Measurements from ENCODE around the gene ADAMTS1.

The ADAMTS1 gene

DNA sequence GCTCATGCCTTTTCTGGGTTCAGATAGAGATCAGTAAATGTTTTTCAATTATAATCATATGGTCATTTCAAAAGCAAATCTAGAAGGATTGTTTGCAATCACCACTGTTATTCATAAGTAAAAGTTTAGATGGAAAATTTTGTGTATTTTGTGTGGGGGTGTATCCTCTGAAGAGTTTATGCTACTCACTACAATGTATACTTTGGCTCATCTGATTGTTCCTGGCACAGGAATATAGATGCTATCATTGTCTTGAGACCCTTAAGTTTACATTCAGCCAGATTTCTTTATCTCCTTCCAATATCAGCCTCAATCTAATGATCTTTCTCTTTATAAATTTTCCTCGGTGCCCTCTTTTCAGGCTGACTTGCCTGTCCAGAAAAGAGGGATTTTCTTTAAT is 33.0 kb downstream of the ADAMTS1 start:
- DNase-seq, result no peak

DNA sequence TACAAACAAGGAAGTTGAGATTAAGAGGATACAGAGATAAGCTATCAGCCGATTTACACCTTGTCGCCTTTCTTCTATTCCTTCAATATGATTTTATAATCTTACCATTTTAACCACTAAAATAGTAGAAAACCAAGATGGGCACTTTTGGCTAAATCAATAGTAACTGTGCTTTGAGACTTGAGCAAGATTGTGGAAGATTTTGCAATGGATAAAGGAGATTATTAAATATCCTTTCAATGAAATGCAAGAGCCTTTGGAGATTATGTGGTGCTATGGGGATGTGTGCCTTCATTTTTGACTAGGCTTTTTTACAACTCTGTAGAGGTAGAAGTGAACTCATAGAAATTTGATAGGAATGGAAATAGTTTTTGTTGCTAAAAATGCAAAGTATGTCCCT is 33.7 kb downstream of the ADAMTS1 start:
- DNase-seq, result no peak

DNA sequence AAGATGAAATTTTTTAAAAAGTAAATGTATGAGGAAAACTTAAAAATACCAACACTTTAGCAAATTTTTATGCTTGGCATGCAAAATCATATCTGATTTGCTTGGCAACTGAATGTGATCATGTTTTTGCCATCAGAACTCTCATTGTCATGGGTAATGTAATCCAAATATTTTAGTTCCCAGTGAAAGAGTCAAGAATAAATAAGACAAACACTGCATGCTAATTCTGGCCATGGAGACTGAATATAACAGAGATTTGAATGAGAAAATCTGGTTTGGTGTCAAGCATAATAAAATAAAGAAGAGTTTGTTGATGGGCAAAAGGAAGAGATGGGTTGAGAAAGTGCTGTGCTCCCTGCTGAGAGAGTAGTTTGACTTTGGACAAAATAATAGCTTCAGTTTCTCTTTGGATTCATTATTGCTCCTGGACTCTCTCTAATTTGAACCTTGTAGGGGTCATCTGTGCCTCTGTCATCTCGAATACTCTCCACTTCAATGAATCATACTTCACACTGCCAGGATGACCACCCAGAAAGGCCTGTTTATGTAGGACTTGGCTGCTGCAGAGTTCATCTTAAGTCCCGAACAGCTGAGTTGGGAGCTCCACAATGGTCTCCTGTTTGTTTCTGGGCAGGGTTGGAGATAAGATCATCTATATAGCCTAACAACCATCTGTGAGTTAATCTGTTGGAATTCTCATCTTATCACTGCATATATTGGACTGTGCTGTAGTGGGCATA is 34.4 kb downstream of the ADAMTS1 start:
- no peak for DNase-seq

DNA sequence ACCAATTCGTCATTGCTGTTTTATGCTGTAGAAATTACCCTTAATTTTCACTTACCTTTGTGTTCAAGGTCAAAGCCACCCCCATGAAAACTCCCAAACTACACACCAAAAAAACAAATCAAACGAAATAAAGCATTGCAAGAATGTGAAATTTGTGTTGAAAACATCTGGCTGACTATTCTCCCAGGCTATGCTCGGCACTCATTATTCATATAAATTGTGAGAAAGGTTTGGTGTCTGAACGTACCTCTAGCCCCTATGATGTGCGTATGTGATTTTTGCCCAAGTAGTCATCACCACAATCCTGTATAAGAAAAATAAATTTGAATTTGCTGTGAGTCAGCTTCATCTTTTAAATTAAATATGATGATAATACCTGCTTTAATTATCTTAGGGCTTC is 34.9 kb downstream of the ADAMTS1 start:
- no peak for DNase-seq

DNA sequence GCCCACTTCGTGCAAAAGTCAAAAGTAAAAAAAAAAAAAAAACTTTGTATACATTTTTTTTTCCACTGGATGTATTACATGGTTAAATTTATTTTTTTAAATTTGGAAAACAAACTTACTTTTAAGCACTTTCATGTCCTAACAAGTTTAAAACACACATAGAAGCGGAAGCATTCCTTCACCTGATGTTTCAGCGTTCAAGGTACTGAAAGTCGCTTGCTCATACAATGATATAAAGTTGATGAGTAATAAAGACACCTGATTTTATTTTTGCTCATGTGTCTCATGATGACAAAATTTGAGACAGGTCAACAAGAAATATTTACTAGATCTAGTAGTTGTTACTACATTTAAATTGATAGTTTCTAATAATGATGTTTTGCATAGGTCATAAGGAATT is 35.5 kb downstream of the ADAMTS1 start:
- DNase-seq, result no peak

DNA sequence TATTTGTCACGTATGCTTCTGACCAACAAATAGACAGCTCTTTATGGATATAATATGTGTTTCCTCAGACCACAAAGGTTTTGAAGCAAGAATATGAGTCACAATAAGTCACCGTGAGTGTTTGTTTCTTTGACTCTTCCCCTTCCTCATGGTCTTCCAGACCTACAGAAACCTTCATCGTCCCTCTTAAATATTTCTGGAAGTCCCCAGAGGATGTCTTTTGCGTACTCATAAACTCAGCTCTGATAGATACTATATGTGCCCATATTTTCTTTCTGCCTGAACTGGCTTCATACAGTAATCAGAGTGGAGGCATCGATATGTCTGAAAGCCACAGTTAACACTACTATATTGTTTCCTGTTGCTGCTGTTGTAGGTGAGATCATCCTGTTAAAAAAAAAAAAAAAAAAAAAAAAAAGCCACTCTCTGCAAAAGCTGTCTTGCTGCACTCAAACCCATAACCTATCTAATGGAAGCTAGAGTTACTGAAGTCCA is 38.4 kb downstream of the ADAMTS1 start:
- DNase-seq, result no peak

DNA sequence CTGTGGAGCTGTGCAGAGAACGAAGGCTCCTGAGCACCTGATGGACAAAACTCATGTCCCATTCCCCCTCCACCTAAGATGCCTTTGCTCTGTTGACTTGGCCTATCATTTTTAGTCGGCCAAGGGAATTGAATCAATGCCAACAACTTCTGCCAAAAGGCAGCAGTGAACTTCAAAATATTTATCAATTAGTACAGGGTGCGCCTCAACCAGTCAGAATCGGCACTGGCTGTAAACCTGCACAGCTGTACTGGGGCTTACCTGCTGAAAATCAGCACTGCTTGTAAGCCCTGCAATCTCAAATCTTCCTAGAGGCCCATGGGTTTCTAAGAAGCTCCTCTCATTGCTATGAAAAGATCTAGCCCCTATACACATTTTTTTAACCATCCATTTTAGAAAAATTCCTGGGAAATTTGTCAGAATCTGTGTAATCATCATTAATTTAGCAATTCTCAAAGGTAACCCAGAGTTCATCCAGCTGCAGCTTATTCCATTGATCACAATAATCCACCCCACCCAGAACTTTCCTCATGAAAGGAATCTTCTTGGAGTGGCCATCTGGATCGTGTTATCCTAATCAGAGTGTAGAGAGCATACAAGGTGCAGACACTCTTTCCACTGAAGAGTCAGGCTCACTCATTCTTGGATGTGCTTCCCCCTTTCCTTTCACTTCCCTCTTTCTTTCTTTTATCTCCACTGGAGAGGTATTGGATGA is 40.2 kb downstream of the ADAMTS1 start:
- DNase-seq, result no peak

DNA sequence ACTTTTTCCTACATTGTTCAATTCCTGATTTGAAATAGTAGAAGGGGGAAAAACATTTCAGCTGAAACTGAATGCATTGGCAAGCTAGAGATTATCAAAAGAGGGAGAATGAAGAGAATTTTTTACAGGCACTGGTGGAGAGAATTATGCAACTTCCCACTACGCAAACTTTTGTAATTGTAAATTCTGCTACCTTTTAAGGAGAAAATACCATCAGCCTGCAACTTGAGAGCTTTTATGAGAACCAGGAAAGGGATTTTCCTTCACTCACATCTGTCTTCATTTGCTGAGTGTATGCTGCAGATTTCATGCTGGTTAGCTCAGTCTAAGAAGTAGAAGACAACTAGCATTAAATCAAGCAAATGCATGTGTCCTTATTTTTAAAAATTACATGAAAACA is 43.7 kb downstream of the ADAMTS1 start:
- DNase-seq, result no peak

DNA sequence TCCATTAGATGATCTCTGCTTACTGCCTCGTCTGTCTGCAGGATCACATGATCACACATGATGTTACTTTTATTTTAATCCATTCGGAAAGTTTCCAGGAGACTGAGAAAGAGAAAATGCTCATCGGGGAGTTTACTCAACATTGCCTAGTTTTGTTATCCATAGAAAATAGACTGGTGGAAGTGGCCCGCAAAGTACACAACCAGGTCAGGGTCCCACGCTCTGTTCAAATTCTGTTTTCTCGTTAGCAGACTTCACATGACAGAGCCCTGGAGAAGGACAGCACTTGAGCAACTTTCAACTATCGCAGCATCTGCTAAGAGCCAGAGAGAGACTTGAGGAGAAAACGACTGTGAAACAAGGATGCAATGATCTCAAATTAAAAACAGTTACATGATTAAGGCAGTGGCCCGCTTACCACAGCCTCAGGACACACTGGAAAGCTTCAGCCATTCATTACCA is 44.2 kb downstream of the ADAMTS1 start:
- DNase-seq, result no peak

DNA sequence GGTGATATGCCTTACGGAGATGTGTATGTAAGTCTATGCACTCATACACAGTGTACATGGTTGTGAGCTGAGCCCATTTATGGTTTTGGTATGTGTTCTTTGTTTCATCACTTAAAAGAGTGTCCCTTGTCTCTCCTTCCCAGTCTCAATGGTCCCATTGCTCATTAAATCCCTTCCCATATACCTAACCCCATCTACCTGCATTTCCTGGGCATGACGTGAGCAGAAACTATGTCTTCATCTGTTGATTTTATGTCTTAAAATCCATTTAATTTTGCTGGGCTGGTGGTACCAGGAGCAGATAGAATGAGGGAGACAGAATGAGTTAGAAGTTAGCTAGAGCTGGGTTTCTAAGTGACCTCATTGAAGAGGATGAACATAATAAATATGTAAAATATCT is 44.8 kb downstream of the ADAMTS1 start:
- DNase-seq, result no peak

DNA sequence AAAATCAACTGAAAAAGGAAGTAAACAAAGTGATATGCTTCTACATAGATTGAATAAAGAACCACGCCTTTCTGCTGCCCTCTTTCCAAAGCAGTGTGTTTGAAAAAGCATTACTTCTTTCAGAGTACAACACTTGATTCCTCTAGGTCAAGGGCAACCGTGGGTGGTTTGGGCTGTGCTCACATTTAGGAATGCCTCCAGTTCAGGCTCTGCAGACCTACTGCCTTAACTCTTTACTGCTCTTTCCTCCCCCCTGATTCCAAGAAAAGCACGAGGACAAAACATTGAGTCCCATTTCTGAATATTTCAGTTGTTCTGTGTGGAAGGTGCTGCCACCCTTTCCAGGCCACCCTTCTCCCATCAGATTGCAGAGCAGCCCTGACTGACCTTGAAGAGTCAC is 45.2 kb downstream of the ADAMTS1 start:
- no peak for DNase-seq

DNA sequence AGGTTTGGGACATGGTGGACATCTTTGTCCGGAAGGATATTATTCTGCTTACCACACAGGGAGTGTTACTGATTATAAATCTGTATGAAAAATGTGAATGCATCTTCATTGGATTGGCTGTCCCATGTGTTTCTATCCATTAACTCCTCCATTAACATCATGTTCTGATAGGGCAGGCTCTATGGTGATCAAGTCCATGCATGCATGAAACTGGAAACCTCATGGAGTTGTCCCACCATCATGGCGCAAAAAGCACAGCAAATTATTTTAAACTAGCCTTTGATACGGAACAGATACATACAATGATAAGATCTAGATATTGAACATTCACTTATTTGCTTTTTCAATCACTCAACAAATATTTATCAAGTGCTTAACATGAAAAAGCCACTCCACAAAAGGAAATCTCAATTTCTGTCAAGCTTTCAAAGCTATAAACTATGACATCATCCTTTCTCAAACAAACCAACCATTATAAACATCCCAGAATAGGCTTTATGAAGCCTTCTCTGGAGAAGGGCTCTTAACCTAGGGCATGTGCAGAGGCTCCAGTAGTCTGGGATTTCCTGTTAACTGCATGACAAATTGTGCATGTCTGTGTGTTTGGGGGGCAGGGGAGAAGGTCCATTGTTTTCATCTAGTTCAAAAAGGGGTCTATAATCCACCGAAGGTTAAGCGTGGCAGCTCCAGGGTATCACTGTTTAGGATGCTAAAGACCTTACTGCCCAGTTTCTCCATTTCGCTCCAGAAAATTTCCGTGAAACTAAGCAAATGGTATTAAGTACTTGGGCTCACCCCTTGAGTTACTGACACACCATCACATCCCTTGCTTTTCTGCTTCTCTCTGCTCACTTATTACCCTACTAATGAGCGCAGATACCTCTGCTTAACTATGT is 46.1 kb downstream of the ADAMTS1 start:
- DNase-seq, result no peak

DNA sequence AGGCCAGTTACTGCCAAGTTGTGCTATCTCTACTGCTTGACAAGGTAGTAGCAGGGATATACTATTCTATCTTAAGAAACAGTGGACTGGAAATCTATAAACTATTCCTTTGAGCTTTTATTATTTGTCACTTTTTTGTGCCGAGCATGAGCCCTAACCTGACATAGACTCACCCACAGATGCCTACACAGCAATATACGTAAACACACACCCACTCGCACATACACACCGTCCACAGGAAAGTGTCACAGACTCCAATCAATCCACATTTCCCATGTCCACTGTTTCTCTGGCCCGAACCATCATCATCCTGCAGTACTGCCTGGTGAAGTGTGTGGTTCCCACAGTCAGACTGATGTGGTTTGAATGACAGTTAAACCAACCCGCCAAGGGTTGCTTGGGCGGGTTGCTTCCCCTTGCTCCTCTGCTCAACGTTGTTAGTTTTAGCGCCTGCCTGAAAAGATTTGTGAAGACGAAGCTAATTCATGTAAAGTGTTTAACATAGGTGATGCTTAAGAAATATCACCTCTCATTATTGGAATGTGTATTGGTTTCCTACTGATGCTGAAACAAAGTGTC is 47.2 kb downstream of the ADAMTS1 start:
- DNase-seq, result no peak

DNA sequence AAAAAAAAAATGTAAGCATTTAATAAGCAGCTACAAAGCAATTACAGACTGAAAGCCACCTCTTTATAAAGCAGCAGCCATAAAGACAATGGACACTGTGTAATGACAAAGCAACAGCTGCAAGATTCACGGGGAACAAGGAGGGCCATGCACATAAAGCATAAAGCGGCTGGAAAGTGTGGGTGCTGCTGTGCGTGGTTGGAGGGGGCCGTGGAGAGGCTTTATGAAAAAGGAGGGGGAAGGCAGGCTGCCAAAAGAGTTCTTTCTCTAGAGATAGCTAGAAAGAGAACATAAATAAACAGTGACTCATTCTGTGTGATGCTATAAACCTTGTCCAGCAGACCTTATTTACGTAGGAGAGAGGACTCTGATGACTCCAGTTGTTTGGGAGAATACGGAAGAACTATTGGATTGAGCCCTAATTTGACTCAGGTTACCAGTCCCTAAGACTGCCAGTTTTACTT is 49.3 kb downstream of the ADAMTS1 start:
- no peak for DNase-seq

DNA sequence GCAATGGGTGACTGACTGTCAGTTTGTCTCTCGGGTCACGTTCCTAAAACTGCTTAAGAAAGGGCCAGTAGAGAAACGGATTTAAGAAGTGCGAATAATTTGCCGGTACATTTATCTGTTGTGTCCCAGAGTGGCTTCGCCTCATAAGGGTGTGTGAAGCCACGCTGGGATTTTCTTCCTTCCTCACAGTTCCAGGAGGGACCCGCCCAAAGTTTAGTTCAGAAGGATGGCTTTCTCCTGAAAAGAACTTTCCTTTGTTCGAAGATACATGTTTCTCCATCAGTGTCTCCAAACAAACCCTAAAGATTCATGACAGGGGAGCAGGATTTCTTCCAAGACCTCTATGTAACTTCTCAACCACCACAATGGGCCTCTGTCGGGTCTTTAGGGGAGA is 49.8 kb downstream of the ADAMTS1 start:
- DNase-seq, result no peak

DNA sequence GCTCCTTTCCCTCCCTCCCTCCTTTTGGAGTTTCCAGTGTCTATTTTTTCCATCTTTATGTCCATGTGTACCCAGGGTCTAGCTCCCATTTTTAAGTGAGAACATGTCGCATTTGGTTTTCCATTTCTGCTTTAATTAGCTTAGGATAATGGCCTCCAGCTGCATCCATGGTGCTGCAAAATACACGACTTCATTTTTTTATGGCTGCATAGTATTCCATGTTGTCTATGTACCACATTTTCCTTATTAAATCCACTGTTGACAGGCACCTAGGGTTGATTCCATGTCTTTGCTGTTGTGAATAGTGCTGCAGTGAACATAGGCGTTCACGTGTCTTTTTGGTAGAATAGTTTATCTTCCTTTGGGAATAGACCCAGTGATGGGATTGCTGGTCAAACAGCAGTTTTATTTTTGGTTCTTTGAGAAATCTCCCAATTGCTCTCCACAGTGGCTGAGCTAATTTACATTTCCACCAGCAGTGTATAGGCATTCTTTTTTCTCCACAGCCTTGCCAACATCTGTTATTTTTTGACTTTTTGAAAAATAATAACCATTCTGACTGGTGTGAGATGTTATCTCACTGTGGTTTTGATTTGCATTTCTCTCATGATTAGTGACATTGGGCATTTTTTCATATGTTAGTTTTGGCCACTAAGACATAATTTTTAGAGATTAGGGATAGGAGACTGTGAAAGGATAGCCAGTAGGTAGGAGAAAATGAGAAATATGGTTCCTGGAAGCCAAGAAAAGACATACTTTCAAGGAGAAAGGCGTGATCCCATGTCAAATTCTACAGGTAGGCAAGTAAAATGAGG is 50.4 kb downstream of the ADAMTS1 start:
- no peak for DNase-seq

DNA sequence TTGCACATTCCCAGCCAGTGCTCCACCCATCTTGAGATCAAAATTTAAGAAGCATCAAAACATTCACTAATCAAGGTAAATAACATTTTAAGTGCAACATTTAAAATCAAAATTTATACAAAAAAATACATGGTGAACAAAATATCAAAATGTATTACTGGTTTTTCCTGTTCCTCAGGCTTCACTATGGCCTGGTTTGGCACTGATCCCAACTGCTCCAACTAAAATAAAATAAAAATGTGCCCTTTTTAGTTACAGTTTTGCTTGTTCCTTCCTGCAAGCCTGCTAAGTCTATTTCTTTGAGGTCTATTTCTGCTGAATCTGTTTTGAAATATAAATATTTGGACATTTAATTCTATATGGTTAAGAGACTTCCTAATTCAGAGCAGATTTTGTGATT is 54.9 kb downstream of the ADAMTS1 start:
- DNase-seq, result no peak

DNA sequence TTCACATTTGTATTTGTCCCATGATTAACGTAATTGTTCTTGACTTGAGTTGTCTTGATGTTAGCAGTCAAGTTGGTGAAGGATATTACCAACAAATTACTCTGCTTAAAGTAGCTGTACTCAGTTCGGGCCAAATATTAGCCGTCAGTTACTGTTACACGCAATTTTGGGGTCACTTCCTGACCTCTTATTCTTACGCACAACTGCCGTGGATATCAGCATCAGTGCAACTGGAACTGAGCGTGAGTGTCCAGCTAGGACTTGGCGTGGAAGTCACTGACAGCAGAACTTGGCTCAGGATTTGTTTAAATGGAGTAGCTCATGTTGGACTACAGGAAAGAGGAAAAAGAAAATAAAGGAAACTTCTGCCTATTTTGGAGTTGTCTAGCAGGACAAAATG is 56.4 kb downstream of the ADAMTS1 start:
- no peak for DNase-seq

Measured in NCI-H2171 (cell line).